ENCODE data around the gene TRERF1. TPM values are rescaled to one million over a fixed set of nuclear protein-coding genes. Genes with fewer than 3 reads are reported as not detected.
"Not testable (repeated sequence)": the region's sequence is repeated elsewhere in the genome, so short reads cannot be mapped to it uniquely, and the experiment has no call there.

Gene TRERF1
- total RNA-seq, 2 donors from 2014 or later: 3.5 to 3.8 TPM

- Histone ChIP-seq H3K9me3 (no peaks in the 10 kb centered on the region), H3K4me1 (no peaks in the 10 kb centered on the region), H3K27ac (no peak overlapping the region), H3K27me3 (no peaks in the 10 kb centered on the region), H3K9ac (ENCODE audit: low read depth in 2 of 2, low read length in 2 of 2) (no peak overlapping the region), H3K36me3 (no peaks in the 10 kb centered on the region), H3K4me3 (no peak overlapping the region)
- TF ChIP-seq CTCF (IDR thresholded peaks at IDR 0.05): no peak
- intact Hi-C loops (cut with DNase I): no loop called here
- DNase-seq: no peak
These were observed 230.9 kb downstream of the TRERF1 start for GRCh38 chr6:42220807-42221206.

GRCh38 chr6:42217519-42218367 is 234.0 kb downstream of the TRERF1 start, which contains the start of gene MRPS10:
Gene MRPS10 (minus strand): TSS chr6:42217861. CDS start chr6:42217849, 12 bp downstream.
- TF ChIP-seq CTCF (IDR thresholded peaks at IDR 0.05): no peak
- Histone ChIP-seq H3K27ac (peak within 1 kb of the TSS; percentile 34), H3K9ac (ENCODE audit: low read depth in 2 of 2, low read length in 2 of 2) (peak within 1 kb of the TSS; percentile 75 to 77), H3K4me3 (peak within 1 kb of the TSS; percentile 59), H3K36me3 (no peaks in the 10 kb centered on the region), H3K4me1 (no peaks in the 10 kb centered on the region), H3K9me3 (no peaks in the 10 kb centered on the region), H3K27me3 (no peaks in the 10 kb centered on the region)
- intact Hi-C loops (cut with DNase I): no loop called here
- peak; percentile 94 for DNase-seq

GRCh38 chr6:42217157-42217518 is 234.6 kb downstream of the TRERF1 start:
- Histone ChIP-seq H3K4me3 (peak overlapping the region; percentile 59), H3K36me3 (no peaks in the 10 kb centered on the region), H3K27me3 (no peaks in the 10 kb centered on the region), H3K27ac (peak overlapping the region; percentile 34), H3K4me1 (no peaks in the 10 kb centered on the region), H3K9ac (ENCODE audit: low read depth in 2 of 2, low read length in 2 of 2) (peak overlapping the region; percentile 75 to 77), H3K9me3 (no peaks in the 10 kb centered on the region)
- no peak for DNase-seq
- intact Hi-C loops (cut with DNase I): no loop called here
- no peak for TF ChIP-seq CTCF (IDR thresholded peaks at IDR 0.05)

- H3K27ac ChIP-seq; intact Hi-C loops (cut with DNase I); H3K36me3 ChIP-seq; H3K9me3 ChIP-seq; H3K4me1 ChIP-seq; DNase-seq; H3K4me3 ChIP-seq; H3K27me3 ChIP-seq: not testable (repeated sequence)
- peak overlapping the region in 1 of 2 donors; percentile 75 for H3K9ac ChIP-seq (ENCODE audit: low read depth in 2 of 2, low read length in 2 of 2)
These were observed 235.2 kb downstream of the TRERF1 start for GRCh38 chr6:42216495-42216894.

GRCh38 chr6:42212442-42212841 is 239.3 kb downstream of the TRERF1 start:
- Histone ChIP-seq H3K36me3 (peaks cover 21% of the 10 kb centered on the region), H3K27ac (no peak overlapping the region), H3K9ac (ENCODE audit: low read depth in 2 of 2, low read length in 2 of 2) (no peak overlapping the region), H3K27me3 (no peaks in the 10 kb centered on the region), H3K4me3 (no peak overlapping the region), H3K4me1 (no peaks in the 10 kb centered on the region), H3K9me3 (no peaks in the 10 kb centered on the region)
- no peak for DNase-seq
- intact Hi-C loops (cut with DNase I): no loop called here
- TF ChIP-seq CTCF (IDR thresholded peaks at IDR 0.05): no peak

GRCh38 chr6:42211726-42212125 is 240.0 kb downstream of the TRERF1 start:
- Histone ChIP-seq H3K4me3 (no peak overlapping the region), H3K4me1 (no peaks in the 10 kb centered on the region), H3K9me3 (no peaks in the 10 kb centered on the region), H3K27ac (no peak overlapping the region), H3K9ac (ENCODE audit: low read depth in 2 of 2, low read length in 2 of 2) (no peak overlapping the region), H3K27me3 (no peaks in the 10 kb centered on the region), H3K36me3 (peaks cover 21% of the 10 kb centered on the region)
- no peak for TF ChIP-seq CTCF (IDR thresholded peaks at IDR 0.05)
- intact Hi-C loops (cut with DNase I): no loop called here
- DNase-seq: no peak
